ENCODE measurements around the gene IQCN. TPM values are rescaled to one million over a fixed set of nuclear protein-coding genes. Genes with fewer than 3 reads are reported as not detected.

IQCN gene
- total and polyA plus RNA-seq, 10 of the 15 experiments (the other 5 are each of a cell fraction or from before 2014, with no cell fraction given), result 0.01 to 0.54 (median 0.23) TPM; not detected in 3

DNA sequence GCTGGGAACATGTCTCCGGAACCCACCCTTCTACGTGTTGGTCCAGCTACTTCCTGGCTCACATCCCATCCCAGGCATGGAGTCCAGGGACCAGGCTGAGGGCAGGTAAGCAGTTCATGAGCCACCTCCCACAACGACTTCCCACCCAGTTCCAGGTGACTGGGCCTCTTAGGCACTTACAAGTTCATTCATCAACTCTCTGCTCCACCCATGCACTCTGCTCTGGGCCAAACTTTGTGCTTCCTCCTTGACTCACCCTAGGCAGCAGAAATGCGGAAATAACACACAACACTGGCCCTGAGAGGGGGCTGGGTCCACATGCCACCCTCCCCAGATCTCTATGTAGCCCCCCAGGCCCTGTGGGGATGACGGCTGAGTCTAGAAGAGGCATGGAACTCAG is 20.5 kb downstream of the IQCN start (continued):
- no peak for TF ChIP-seq MTA2 (IDR thresholded peaks at IDR 0.05; ENCODE audit: low read depth)
- TF ChIP-seq STAT3 (IDR thresholded peaks at IDR 0.05; ENCODE audit: low read depth, low read length), result no peak
- no peak for TF ChIP-seq SIX5 (IDR thresholded peaks at IDR 0.05; ENCODE audit: low read depth, low read length, severe bottlenecking)
- TF ChIP-seq BCL11A (IDR thresholded peaks at IDR 0.05; ENCODE audit: low read depth, low read length), result no peak
- TF ChIP-seq, protein P1, sequence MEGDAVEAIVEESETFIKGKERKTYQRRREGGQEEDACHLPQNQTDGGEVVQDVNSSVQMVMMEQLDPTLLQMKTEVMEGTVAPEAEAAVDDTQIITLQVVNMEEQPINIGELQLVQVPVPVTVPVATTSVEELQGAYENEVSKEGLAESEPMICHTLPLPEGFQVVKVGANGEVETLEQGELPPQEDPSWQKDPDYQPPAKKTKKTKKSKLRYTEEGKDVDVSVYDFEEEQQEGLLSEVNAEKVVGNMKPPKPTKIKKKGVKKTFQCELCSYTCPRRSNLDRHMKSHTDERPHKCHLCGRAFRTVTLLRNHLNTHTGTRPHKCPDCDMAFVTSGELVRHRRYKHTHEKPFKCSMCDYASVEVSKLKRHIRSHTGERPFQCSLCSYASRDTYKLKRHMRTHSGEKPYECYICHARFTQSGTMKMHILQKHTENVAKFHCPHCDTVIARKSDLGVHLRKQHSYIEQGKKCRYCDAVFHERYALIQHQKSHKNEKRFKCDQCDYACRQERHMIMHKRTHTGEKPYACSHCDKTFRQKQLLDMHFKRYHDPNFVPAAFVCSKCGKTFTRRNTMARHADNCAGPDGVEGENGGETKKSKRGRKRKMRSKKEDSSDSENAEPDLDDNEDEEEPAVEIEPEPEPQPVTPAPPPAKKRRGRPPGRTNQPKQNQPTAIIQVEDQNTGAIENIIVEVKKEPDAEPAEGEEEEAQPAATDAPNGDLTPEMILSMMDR (IDR thresholded peaks at IDR 0.05 in 2 of 3, conservative IDR thresholded peaks at IDR 0.05 in 1 of 3; ENCODE audit: control insufficient read depth in 2 of 3, extremely low read depth in 1 of 3, insufficient read depth in 1 of 3, low read depth in 3 of 3, low read length in 3 of 3), result no peak
- TF ChIP-seq ZNF274 (IDR thresholded peaks at IDR 0.05; ENCODE audit: insufficient read depth, insufficient read length), result no peak

DNA sequence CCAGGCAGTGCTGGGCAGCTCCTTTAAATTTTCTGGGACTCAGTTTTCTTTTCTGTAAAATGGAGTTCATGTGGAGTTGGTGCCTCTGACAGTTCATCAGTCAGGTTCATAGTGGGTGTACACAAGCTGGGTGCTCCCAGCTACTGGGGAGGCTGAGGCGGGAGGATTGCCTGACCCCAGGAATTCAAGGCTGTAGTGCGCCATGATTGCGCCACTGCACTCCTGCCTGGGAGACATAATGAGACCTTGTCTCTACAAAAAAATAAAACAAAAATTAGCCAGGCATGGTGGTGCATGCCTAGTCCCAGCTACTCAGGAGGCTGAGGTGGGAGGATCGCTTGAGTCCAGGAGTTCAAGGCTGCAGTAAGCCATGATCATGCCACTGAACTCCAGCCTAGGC is 21.1 kb downstream of the IQCN start:
- intact Hi-C loops (cut with micrococcal nuclease; ENCODE audit: unreplicated experiment), result no loop called here
- H3K27me3 ChIP-seq (replicated peaks in 1 of 2; ENCODE audit: control insufficient read depth in 2 of 2, insufficient read depth in 2 of 2, low read length in 1 of 2), result no peaks in the 10 kb centered on the region; a peak in 1 of 4 replicates
- no peak overlapping the region for H3K4me2 ChIP-seq (ENCODE audit: control insufficient read depth, insufficient read depth)
- peaks cover 5% of the 10 kb centered on the region for H3K4me1 ChIP-seq (ENCODE audit: control insufficient read depth, insufficient read depth, low read length)
- ATAC-seq (no peak), DNase-seq (ENCODE audit: low read depth, low spot score) (no peak), FAIRE-seq (no peak)
- WGBS (ENCODE audit: insufficient coverage, insufficient replicate concordance, low lambda C conversion rate, missing lambda C conversion rate), result 73% methylated on average over 4 of the region's 4 CpGs
- H2AFZ ChIP-seq (ENCODE audit: control insufficient read depth, low read depth, low read length), result no peak overlapping the region
- ChIA-PET RAD21 (ENCODE audit: unreplicated experiment) (interaction anchor here (0.9 to 8.7 kb wide), 11 partner anchors 17 to 194 kb away, joined by 3 to 175 read pairs (median 10); partner anchors contain the start of genes LSM4, MPV17L2 and RAB3A), POLR2A (interaction anchor here (0.7 to 0.9 kb wide), 2 partner anchors 49 to 69 kb away, joined by 3 read pairs; no protein-coding TSS in a partner anchor), CTCF (interaction anchor here (0.7 to 8.0 kb wide), 28 partner anchors 9 to 315 kb away, joined by 3 to 213 read pairs (median 8); partner anchors contain the start of genes MPV17L2 and RAB3A), SMC1A (ENCODE audit: uncharacterized antibody, unreplicated experiment) (interaction anchor here (0.8 to 7.6 kb wide), 13 partner anchors 9 to 158 kb away, joined by 3 to 121 read pairs (median 6); partner anchors contain the start of genes MPV17L2 and RAB3A)
- no peaks in the 10 kb centered on the region for H4K20me1 ChIP-seq (ENCODE audit: control insufficient read depth, insufficient read depth)
- H3K9me3 ChIP-seq (replicated peaks; ENCODE audit: control insufficient read depth, insufficient read depth, low read length), result no peaks in the 10 kb centered on the region
- in situ Hi-C loops (cut with MboI), result no loop called here
- no peak overlapping the region for H3K4me3 ChIP-seq
- H3K36me3 ChIP-seq (ENCODE audit: control insufficient read depth in 2 of 2, insufficient read depth in 2 of 2, low read length in 1 of 2), result no peaks in the 10 kb centered on the region
- H3K9ac ChIP-seq (ENCODE audit: control insufficient read depth, insufficient read depth, low read length), result no peak overlapping the region
- no peaks in the 10 kb centered on the region for H3K79me2 ChIP-seq (ENCODE audit: control insufficient read depth, insufficient read depth, low read length)
- H3K27ac ChIP-seq (ENCODE audit: control insufficient read depth, insufficient read depth), result no peak overlapping the region
- TF ChIP-seq, protein P2, sequence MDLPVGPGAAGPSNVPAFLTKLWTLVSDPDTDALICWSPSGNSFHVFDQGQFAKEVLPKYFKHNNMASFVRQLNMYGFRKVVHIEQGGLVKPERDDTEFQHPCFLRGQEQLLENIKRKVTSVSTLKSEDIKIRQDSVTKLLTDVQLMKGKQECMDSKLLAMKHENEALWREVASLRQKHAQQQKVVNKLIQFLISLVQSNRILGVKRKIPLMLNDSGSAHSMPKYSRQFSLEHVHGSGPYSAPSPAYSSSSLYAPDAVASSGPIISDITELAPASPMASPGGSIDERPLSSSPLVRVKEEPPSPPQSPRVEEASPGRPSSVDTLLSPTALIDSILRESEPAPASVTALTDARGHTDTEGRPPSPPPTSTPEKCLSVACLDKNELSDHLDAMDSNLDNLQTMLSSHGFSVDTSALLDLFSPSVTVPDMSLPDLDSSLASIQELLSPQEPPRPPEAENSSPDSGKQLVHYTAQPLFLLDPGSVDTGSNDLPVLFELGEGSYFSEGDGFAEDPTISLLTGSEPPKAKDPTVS (IDR thresholded peaks at IDR 0.05; ENCODE audit: low read depth, low read length), result no peak
- no peak for TF ChIP-seq NR2F1 (conservative IDR thresholded peaks at IDR 0.05)
- BruUV-seq (replicated peaks), result no TSS peak
